Muscle of back (tissue), 11 donors: Measurements from ENCODE around the gene POR. TPM values are rescaled to one million over a fixed set of nuclear protein-coding genes. Genes with fewer than 3 reads are reported as not detected.
A peak's percentile ranks its signal among the peaks of the same experiment; 100 is the strongest.

Experiments
- DNase-seq, 3 donors: peaks; one replicate each; pipeline versions ENCODE4 v3.0.0 to v3.0.0-alpha.2; 2013
- polyA plus RNA-seq, 10 donors: library from polyadenylated mRNA; unstranded; fragments of 120-200 nt; gene quantifications; one replicate each; pipeline ENCODE4 v1.2.1, GENCODE V29; 2013; ENCODE audit not compliant: insufficient read length in 10 of 10

Gene POR
- polyA plus RNA-seq, 10 donors: 27.6 to 46.0 (median 31.5) TPM

- DNase-seq: no peak
Observed at GRCh38 chr7:75951506-75951905, 36.6 kb downstream of the POR start.

DNA sequence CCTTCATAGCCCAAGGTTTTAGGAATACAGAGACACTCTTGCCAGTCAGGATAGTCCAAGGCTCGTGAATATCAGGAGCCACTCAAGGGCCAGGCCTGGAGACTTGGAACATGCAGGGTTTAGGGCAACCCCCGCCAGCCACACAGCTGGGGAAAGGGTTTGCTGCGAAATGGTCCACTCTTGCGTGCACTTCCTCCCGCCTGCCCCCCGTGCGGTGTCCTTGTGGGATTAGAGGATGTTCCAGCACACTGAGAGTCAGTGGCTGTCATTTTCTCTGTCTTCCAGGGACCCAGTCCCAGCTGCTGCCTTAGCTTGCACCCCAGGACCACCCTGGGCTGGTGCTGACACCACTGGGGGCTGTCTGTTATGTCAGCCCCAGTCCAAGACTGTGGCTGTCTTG lies 38.5 kb downstream of the POR start:
- DNase-seq: no peak

DNA sequence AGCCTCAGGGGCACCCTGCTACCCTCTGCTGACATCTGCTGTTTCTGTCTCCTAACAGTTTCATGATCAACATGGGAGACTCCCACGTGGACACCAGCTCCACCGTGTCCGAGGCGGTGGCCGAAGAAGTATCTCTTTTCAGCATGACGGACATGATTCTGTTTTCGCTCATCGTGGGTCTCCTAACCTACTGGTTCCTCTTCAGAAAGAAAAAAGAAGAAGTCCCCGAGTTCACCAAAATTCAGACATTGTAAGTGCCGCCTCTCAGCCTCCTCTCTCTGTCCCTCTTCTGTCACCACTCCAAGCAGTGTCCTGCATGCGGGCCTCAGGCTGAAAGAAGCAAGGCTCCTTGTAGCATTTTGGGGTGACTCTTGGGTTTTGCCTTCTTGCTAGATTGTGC lies 39.0 kb downstream of the POR start:
- DNase-seq: no peak

GRCh38 chr7:75955331-75955955 lies 40.5 kb downstream of the POR start:
- DNase-seq: no peak

DNA sequence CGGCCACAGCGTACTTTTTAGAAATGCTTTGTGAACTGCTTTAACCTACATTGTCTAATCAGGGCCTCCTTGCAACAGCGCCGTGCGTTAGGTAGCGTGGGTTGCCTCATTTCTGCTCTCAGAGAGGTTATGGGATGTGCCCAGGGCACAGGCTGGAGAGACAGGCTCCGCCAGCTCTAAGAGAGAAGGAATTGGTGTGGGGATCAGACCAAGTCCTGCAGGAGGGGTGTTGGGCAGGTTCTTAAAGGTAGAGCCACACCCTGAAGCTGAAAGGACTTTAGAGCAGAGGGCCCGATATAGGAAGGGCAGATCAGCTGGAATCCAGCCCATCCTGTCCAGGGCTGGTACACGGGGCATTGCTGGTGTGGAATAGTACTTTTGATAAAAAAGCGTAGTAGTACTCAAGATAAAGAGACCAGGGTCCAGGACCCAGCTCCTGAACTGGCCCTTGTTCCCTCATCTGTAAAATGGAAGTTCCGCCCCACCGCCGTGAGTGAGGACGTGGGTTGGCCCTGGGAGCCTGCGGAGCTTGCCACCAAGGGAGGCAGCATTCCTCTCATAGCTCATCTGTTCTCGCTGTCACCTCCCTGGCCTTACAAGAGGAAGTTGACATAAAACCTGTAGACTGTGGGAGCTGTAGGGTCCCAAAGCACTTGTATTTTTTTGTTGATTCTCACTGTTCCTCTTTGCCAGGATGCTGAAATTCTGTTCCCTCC lies 42.2 kb downstream of the POR start:
- no peak for DNase-seq

DNA sequence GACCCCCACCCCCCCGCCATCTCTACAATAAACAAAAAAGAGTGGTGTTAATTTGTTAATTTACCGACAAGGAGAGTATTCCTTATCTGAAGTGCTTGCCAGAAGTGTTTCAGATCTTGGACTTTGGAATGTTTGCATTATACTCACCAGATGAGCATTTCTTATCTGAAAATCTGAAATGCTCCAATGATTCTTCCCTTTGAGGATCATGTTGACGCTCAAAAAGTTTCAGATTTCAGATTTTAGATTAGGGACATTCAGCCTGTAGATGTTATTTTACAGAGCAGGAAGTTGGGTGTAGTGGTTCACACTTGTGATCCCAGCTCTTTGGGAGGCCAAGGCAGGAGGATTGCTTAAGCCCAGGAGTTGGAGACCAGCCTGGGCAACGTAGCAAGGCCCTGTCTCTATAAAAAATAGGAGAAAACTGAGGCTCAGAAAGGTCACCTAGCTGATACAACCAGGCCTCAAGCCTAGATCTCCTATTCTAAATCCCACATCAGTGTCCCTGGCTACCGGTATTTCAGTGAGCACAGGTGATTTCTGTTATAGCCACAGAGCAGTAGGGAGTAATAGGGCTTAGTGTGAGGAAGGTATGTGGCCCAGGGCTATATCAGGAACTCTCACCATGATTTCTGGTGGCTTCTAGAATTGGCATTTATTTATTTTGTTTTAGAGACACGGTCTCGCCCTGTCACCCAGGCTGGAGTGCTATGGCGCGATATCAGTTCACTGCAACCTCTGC lies 44.0 kb downstream of the POR start:
- DNase-seq: no peak

- DNase-seq: no peak
Observed at GRCh38 chr7:75960372-75960771, 45.4 kb downstream of the POR start.

DNA sequence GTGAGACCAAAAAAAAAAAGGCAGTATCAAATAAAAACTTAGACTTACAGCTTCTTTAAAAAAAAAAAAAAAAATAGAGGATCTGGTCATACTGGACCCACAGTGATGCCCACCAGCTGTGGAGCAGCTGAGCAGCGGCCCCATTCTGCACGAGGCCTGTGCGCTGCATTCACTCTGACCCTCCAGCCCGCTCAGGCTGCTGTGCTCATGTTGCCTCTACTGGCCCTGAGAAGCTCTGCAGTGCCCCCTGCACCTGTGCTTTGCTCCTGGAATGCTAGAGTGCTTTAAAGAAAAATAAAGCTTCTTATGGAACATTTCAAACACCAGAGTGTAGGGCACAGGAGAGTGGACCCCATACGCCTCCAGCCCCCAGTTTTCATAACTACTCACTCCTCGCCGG lies 46.3 kb downstream of the POR start:
- DNase-seq: no peak

- peak; percentile 62 to 73 (median 65) for DNase-seq
Observed at GRCh38 chr7:75962607-75963380, 47.8 kb downstream of the POR start.

DNA sequence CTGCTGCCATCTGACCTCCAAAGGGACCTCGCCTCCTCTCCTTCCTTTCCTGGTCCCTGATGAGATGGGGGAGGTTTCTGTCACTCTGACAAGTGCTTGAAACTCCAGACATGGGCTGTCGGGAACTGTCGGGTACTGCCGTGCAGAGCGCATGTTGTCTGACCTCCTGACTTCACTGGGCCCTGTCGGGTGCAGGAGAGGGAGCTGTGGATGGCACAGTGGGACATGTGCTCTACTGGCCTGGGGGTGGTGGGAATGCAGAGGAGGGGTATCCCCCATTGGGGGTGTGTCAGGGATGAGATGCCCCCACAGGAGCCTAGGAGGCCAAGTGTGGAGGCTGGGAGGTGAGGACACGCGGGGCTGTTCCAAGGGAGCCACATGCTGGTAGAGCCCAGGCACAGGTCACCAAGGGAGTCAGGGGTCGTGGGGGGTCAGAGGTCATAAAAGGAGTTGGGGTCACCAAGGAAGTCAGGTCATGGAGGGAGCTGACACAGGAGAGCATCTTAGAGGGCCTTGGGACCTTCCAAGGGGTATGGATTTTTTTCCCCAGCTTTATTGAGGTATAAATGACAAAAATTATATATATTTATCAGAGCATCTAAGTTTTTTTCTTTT lies 48.5 kb downstream of the POR start:
- DNase-seq: peak in 1 of 3 donors; percentile 54

DNA sequence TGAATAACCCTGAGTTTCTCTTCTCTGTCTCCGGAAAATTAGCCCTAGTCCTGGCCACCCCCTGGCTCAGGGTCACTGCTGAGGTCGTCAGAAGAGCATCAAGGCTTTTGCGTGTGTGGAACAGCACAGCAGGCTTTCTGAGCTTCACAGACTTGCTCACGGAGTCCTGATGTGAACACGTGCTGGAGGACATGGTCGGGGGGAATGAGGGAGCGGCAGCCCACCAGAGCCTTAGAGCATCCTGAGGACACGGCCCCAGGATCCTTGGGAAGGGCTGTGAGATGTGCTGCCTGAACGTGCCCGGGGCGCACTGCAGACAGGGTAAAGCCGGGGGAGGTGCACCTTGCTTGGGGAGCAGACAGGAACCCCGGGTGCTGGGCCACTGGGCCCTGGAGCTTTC lies 50.7 kb downstream of the POR start:
- no peak for DNase-seq

DNA sequence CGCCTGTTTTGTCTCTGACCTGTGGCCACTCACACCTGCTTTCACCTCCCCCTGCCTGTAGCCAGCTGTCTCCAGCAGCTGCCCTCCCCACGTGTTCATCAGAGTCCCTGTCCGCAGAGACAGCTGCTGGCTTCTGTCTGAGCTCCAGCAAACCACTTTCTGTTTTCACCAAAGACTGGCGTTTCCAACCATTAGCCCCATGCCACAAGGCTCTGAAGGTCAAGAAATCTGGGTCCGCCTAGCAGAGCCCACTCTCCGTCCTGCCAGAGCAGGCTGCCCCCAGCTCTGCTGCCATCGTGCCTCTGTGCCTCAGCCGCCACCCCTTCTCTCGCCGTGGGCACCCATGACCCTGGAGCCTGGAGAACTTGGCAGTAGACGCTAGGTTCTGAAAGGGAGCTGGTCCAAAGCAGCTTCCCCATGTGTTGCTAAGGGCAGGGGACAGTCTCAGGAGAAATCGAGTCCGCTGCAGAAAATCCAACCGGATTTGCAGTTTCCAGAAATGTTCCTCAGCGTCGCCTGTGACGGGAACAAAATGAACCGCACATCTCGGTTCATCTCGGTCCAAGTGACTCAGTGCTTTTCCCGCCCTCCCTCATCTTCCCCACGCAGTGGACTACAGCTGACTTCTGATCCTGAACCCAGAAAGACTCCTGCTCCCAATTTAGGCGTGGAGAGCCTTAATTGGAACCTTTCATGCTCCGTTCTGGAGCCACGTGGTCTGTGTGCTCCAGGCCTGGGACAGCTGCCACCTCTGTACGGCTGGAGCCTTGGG lies 51.4 kb downstream of the POR start:
- DNase-seq: peak; percentile 70 to 86 (median 80)

DNA sequence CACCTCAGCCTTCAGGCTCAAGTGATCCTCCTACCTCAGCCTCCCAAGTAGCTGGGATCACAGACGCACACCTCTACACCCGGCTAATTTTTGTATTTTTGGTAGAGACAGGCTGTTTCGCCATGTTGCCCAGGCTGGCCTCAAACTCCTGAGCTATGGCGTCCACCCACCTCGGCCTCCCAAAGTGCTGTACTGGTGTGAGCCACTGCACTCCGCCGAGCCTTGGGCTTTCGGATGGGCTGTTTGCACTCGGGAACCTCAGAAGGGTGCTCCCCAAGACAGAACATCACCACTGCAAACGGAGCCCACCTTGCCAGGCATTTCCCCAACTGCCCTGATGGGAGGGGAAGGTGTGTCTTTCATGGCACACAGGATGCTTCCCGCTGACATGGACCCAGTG lies 52.1 kb downstream of the POR start:
- no peak for DNase-seq

GRCh38 chr7:75967487-75967997 lies 52.6 kb downstream of the POR start:
- peak in 2 of 3 donors; percentile 45 to 74 for DNase-seq

DNA sequence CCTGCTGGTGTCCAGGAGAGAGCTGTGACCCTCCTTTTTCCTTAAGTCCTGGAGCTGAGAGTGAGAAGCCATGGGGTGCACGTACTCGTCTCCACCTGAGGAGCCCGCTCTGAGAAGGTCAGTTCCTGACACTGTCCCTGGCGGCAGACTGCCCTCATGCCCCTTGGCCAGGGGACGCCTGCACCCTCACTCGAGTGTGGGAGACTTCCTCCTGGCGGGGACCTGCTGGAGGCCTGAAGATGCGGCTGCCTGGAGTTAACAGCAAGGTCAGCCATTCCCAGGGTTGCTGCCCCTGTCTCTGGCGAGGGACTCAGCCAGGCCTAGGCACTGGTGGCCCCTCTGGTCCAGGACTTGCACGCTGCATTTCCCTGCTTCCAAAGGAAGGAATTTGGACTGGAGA lies 53.1 kb downstream of the POR start:
- DNase-seq: no peak

- no peak for DNase-seq
Observed at GRCh38 chr7:75968561-75969001, 53.6 kb downstream of the POR start.

GRCh38 chr7:75969182-75969581 lies 54.2 kb downstream of the POR start:
- no peak for DNase-seq

GRCh38 chr7:75969704-75970498 lies 54.9 kb downstream of the POR start:
- no peak for DNase-seq

GRCh38 chr7:75971309-75971960 lies 56.5 kb downstream of the POR start:
- no peak for DNase-seq
